ENCODE measurements around the gene ZMIZ2. TPM values are rescaled to one million over a fixed set of nuclear protein-coding genes. Genes with fewer than 3 reads are reported as not detected.
"Not testable (repeated sequence)": the region's sequence is repeated elsewhere in the genome, so short reads cannot be mapped to it uniquely, and the experiment has no call there.

ZMIZ2 gene
- 10 to 100 TPM; 27.1 to 42.8 TPM for total RNA-seq

GRCh38 chr7:44748045-44748947 is at the start of gene ZMIZ2:
Gene ZMIZ2 (plus strand): TSS chr7:44748847. CDS start chr7:44756250, 7,403 bp downstream.
- intact Hi-C loops (cut with DNase I), result loop anchor here (1.0 to 10.0 kb wide), 3 partner anchors 49 to 143 kb away; partner anchors contain the start of genes H2AZ2 and OGDH
- TF ChIP-seq CTCF (IDR thresholded peaks at IDR 0.05) (no peak), POLR2A (IDR thresholded peaks at IDR 0.05) (peak; percentile 51)
- Histone ChIP-seq H3K4me3 (peak within 1 kb of the TSS; percentile 80 to 91), H3K27me3 (replicated peaks; ENCODE audit: insufficient read depth) (no peaks in the 10 kb centered on the region), H3K9me3 (no peaks in the 10 kb centered on the region), H3K36me3 (no peaks in the 10 kb centered on the region), H3K27ac (peak within 1 kb of the TSS; percentile 94 to 96), H3K4me1 (replicated peaks) (peaks cover 3% of the 10 kb centered on the region)
- under 1% methylated on average over 69 of the region's 92 CpGs for WGBS
- peak; percentile 94 for DNase-seq (ENCODE audit: low spot score)

- WGBS, result 86% methylated on average over 2 of the region's 2 CpGs
- H3K9me3 ChIP-seq; H3K27me3 ChIP-seq (replicated peaks; ENCODE audit: insufficient read depth); H3K4me3 ChIP-seq; intact Hi-C loops (cut with DNase I); H3K4me1 ChIP-seq (replicated peaks); H3K27ac ChIP-seq; DNase-seq (ENCODE audit: low spot score): not testable (repeated sequence)
- H3K36me3 ChIP-seq, result peaks cover 22 to 28% of the 10 kb centered on the region in 2 donors
These were observed 49.0 kb upstream of the ZMIZ2 start for GRCh38 chr7:44699598-44699997.

- TF ChIP-seq POLR2A (IDR thresholded peaks at IDR 0.05) (no peak), CTCF (IDR thresholded peaks at IDR 0.05) (no peak), POLR2AphosphoS5 (IDR thresholded peaks at IDR 0.05) (no peak)
- H3K27me3 ChIP-seq (replicated peaks; ENCODE audit: insufficient read depth), result no peaks in the 10 kb centered on the region
- H3K4me1 ChIP-seq (replicated peaks), result no peaks in the 10 kb centered on the region
- no peaks in the 10 kb centered on the region for H3K9me3 ChIP-seq
- H3K4me3 ChIP-seq, result no peak overlapping the region
- WGBS, result 90% methylated on average over 8 of the region's 8 CpGs
- no peak for DNase-seq (ENCODE audit: low spot score)
- H3K27ac ChIP-seq, result no peak overlapping the region
- intact Hi-C loops (cut with DNase I), result no loop called here
- H3K36me3 ChIP-seq, result peaks cover 22 to 28% of the 10 kb centered on the region in 2 donors
These were observed 48.3 kb upstream of the ZMIZ2 start for GRCh38 chr7:44700322-44700721.

- DNase-seq (ENCODE audit: low spot score); H3K27me3 ChIP-seq (replicated peaks; ENCODE audit: insufficient read depth); intact Hi-C loops (cut with DNase I); H3K9me3 ChIP-seq; H3K27ac ChIP-seq; H3K4me1 ChIP-seq (replicated peaks); H3K4me3 ChIP-seq: not testable (repeated sequence)
- peaks cover 10 to 17% of the 10 kb centered on the region in 2 donors for H3K36me3 ChIP-seq
- 95% methylated on average over 10 of the region's 10 CpGs for WGBS
These were observed 45.3 kb upstream of the ZMIZ2 start for GRCh38 chr7:44703391-44703790.

GRCh38 chr7:44703921-44704320 is 44.7 kb upstream of the ZMIZ2 start:
- H3K4me1 ChIP-seq (replicated peaks), result no peaks in the 10 kb centered on the region
- intact Hi-C loops (cut with DNase I), result no loop called here
- no peaks in the 10 kb centered on the region for H3K27me3 ChIP-seq (replicated peaks; ENCODE audit: insufficient read depth)
- no peaks in the 10 kb centered on the region for H3K9me3 ChIP-seq
- WGBS, result 97% methylated on average over 1 of the region's 1 CpG
- H3K36me3 ChIP-seq, result peaks cover 10 to 17% of the 10 kb centered on the region in 2 donors
- TF ChIP-seq POLR2AphosphoS5 (IDR thresholded peaks at IDR 0.05) (no peak), CTCF (IDR thresholded peaks at IDR 0.05) (no peak), POLR2A (IDR thresholded peaks at IDR 0.05) (no peak)
- H3K27ac ChIP-seq, result no peak overlapping the region
- DNase-seq (ENCODE audit: low spot score), result no peak
- H3K4me3 ChIP-seq, result no peak overlapping the region

GRCh38 chr7:44705434-44705833 is 43.2 kb upstream of the ZMIZ2 start:
- H3K36me3 ChIP-seq, result peaks cover 4 to 8% of the 10 kb centered on the region in 2 donors

More at GRCh38 chr7:44705434-44705833, 43.2 kb upstream of the ZMIZ2 start:
- intact Hi-C loops (cut with DNase I), result no loop called here
- no peaks in the 10 kb centered on the region for H3K9me3 ChIP-seq
- no peaks in the 10 kb centered on the region for H3K4me1 ChIP-seq (replicated peaks)
- DNase-seq (ENCODE audit: low spot score), result no peak
- no peak overlapping the region for H3K27ac ChIP-seq
- no peak overlapping the region for H3K4me3 ChIP-seq
- H3K27me3 ChIP-seq (replicated peaks; ENCODE audit: insufficient read depth), result no peaks in the 10 kb centered on the region
- no peak for TF ChIP-seq POLR2AphosphoS5 (IDR thresholded peaks at IDR 0.05)
- no peak for TF ChIP-seq CTCF (IDR thresholded peaks at IDR 0.05)
- no peak for TF ChIP-seq POLR2A (IDR thresholded peaks at IDR 0.05)
- over 99% methylated on average over 3 of the region's 3 CpGs for WGBS

Measured in prostate gland (tissue), 2 donors.